ENCODE measurements around the gene GPX8. TPM values are rescaled to one million over a fixed set of nuclear protein-coding genes. Genes with fewer than 3 reads are reported as not detected.

The GPX8 gene
- total and polyA plus RNA-seq, 2 donors from 2014 or later = 13.5 to 29.7 TPM

GRCh38 chr5:55114061-55114460 lies 45.9 kb upstream of the GPX8 start:
- intact Hi-C loops (cut with DNase I) = no loop called here
- H3K36me3 ChIP-seq (ENCODE audit: control insufficient read depth in 2 of 3, insufficient read depth in 3 of 3, low read length in 3 of 3) = no peaks in the 10 kb centered on the region
- H3K9me3 ChIP-seq (ENCODE audit: control insufficient read depth in 2 of 3, insufficient read depth in 1 of 3, low read length in 3 of 3) = no peaks in the 10 kb centered on the region
- no peak overlapping the region for H3K9ac ChIP-seq (ENCODE audit: low read length in 3 of 3)
- H3K4me3 ChIP-seq (ENCODE audit: low read length in 3 of 3) = no peak overlapping the region
- no peak for TF ChIP-seq CTCF (IDR thresholded peaks at IDR 0.05; ENCODE audit: borderline replicate concordance, extremely low read depth, insufficient read depth)
- FAIRE-seq = no peak
- no peak overlapping the region for H3K27ac ChIP-seq (ENCODE audit: low read depth in 2 of 2, low read length in 2 of 2)
- no peaks in the 10 kb centered on the region for H3K27me3 ChIP-seq (ENCODE audit: control insufficient read depth, insufficient read depth, low read length)
- no peaks in the 10 kb centered on the region for H3K4me1 ChIP-seq (ENCODE audit: control insufficient read depth in 2 of 3, insufficient read depth in 2 of 3, low read depth in 1 of 3, low read length in 3 of 3)
- no peak for DNase-seq

- Histone ChIP-seq H3K27ac (ENCODE audit: low read depth in 2 of 2, low read length in 2 of 2) (no peak overlapping the region), H3K4me1 (ENCODE audit: control insufficient read depth in 2 of 3, insufficient read depth in 2 of 3, low read depth in 1 of 3, low read length in 3 of 3) (no peaks in the 10 kb centered on the region), H3K4me3 (ENCODE audit: low read length in 3 of 3) (no peak overlapping the region), H3K9me3 (ENCODE audit: control insufficient read depth in 2 of 3, insufficient read depth in 1 of 3, low read length in 3 of 3) (no peaks in the 10 kb centered on the region), H3K9ac (ENCODE audit: low read length in 3 of 3) (no peak overlapping the region), H3K36me3 (ENCODE audit: control insufficient read depth in 2 of 3, insufficient read depth in 3 of 3, low read length in 3 of 3) (no peaks in the 10 kb centered on the region), H3K27me3 (ENCODE audit: control insufficient read depth, insufficient read depth, low read length) (no peaks in the 10 kb centered on the region)
- no peak for TF ChIP-seq CTCF (IDR thresholded peaks at IDR 0.05; ENCODE audit: borderline replicate concordance, extremely low read depth, insufficient read depth)
- FAIRE-seq (no peak), DNase-seq (no peak)
- intact Hi-C loops (cut with DNase I) = no loop called here
Measured at GRCh38 chr5:55123365-55123764, 36.6 kb upstream of the GPX8 start.

- H3K4me3 ChIP-seq (ENCODE audit: low read length in 3 of 3) = no peak overlapping the region
- intact Hi-C loops (cut with DNase I) = loop anchor here (10.0 kb wide), 1 partner anchor 179 kb away; no protein-coding TSS in a partner anchor
- H3K27ac ChIP-seq (ENCODE audit: low read depth in 2 of 2, low read length in 2 of 2) = no peak overlapping the region
- no peaks in the 10 kb centered on the region for H3K9me3 ChIP-seq (ENCODE audit: control insufficient read depth in 2 of 3, insufficient read depth in 1 of 3, low read length in 3 of 3)
- no peak overlapping the region for H3K9ac ChIP-seq (ENCODE audit: low read length in 3 of 3)
- no peak for TF ChIP-seq CTCF (IDR thresholded peaks at IDR 0.05; ENCODE audit: borderline replicate concordance, extremely low read depth, insufficient read depth)
- no peak for DNase-seq
- no peak for FAIRE-seq
- no peaks in the 10 kb centered on the region for H3K36me3 ChIP-seq (ENCODE audit: control insufficient read depth in 2 of 3, insufficient read depth in 3 of 3, low read length in 3 of 3)
- H3K4me1 ChIP-seq (ENCODE audit: control insufficient read depth in 2 of 3, insufficient read depth in 2 of 3, low read depth in 1 of 3, low read length in 3 of 3) = no peaks in the 10 kb centered on the region
- H3K27me3 ChIP-seq (ENCODE audit: control insufficient read depth, insufficient read depth, low read length) = no peaks in the 10 kb centered on the region
Measured at GRCh38 chr5:55134053-55134722, 25.8 kb upstream of the GPX8 start.

Data from kidney (tissue), 14 donors.